Subcutaneous adipose tissue (tissue), 4 donors: ENCODE measurements around the gene CFDP1. TPM values are rescaled to one million over a fixed set of nuclear protein-coding genes. Genes with fewer than 3 reads are reported as not detected.

Source experiments
- total RNA-seq, 4 donors: library from RNA; depleted of rRNA; stranded (reverse); fragments of >200 nt; gene quantifications; one replicate each; pipeline ENCODE4 v1.1.0, GENCODE V29; 2016
- TF ChIP-seq, protein P1 (sequence below): fragments of 450-650 bp; IDR thresholded peaks from one replicate; pipeline ENCODE4 v1.5.1; 2016; ENCODE audit warnings: low read depth, mild to moderate bottlenecking, control low read depth, antibody characterized with exemption, moderate library complexity

The CFDP1 gene
- total RNA-seq, 4 donors from 2014 or later = 38.6 to 60.7 (median 57.0) TPM

DNA sequence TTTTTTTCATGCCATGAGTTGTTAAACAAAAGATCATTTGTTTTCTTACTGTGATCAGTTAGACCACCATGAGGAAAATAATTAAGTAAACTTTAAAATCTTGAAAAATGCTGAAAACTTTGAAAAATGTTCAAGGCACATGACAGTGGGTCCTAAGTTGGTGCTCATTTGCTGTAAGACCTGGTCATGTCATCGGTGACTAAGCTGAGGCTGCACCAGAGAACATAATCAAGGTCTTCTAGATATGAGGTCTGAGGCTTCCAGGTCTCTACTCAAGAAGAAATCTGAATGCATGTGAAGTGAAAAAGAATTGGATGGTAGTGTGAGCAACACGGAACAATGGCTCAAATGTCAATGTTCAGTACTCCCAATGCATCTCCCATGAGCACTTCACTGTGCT, 87.6 kb downstream of the CFDP1 start:
- TF ChIP-seq, protein P1, sequence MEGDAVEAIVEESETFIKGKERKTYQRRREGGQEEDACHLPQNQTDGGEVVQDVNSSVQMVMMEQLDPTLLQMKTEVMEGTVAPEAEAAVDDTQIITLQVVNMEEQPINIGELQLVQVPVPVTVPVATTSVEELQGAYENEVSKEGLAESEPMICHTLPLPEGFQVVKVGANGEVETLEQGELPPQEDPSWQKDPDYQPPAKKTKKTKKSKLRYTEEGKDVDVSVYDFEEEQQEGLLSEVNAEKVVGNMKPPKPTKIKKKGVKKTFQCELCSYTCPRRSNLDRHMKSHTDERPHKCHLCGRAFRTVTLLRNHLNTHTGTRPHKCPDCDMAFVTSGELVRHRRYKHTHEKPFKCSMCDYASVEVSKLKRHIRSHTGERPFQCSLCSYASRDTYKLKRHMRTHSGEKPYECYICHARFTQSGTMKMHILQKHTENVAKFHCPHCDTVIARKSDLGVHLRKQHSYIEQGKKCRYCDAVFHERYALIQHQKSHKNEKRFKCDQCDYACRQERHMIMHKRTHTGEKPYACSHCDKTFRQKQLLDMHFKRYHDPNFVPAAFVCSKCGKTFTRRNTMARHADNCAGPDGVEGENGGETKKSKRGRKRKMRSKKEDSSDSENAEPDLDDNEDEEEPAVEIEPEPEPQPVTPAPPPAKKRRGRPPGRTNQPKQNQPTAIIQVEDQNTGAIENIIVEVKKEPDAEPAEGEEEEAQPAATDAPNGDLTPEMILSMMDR = no peak

DNA sequence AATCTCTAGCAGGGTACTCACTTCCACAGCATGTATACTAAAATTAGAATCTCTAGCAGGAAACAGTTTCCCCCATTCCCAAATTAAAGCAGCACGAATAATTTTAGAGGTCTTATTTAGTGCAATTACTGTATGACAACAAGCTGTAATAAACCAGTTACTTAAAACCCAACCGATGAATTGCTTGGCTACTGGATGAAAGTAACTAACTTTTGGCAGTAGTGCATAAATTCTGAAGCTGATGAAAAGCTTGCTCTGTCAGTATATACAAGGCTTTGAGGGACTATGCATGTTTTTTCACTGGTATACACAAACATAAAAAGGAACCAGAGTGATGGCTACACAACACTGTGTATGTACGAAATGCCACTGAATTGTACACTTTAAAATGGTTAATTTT, 89.4 kb downstream of the CFDP1 start:
- TF ChIP-seq, protein P1 = no peak

DNA sequence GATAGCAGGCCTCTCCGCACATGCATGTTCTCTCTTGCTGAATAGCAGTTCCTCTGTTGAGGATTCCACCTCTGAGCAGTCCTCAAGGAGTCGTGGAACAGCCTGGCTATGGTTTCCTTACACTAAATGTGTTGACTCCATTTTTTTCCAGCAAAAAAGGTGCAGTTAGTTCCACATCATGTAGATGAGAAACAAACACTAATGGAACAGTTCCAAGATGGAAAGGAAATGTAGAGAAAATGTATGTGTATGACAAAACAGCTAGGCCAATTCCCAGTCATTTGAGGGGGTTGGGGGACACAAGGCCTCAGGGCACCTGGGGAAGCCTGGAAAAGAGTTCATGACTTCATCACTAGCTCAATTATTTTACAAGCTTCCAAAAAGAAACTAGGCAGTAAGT, 90.0 kb downstream of the CFDP1 start:
- TF ChIP-seq, protein P1 = no peak

DNA sequence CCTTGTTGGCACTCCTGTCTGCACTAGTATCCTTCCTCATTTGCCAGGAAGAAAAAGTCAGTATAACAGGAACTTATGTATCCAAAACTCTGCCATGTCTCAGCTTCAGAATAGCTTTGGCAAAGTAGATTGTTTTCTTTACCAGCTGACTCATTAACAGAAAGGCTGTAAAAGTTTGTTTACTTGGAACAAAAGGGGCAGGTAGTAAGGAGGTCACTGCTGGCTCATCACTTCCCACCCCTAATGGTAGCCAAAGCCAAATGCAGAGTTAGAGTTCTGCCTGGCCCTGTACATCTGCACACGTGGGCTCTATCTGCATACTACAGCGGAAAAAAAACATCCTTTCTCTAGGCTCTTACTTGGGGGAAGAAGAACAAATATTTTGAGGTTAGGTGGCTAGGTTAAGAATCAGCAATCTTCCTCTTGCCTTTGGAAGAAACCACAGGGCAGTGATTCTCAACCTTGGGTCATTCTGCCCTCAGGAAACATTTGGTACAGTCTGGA, 90.9 kb downstream of the CFDP1 start:
- TF ChIP-seq, protein P1 = no peak

DNA sequence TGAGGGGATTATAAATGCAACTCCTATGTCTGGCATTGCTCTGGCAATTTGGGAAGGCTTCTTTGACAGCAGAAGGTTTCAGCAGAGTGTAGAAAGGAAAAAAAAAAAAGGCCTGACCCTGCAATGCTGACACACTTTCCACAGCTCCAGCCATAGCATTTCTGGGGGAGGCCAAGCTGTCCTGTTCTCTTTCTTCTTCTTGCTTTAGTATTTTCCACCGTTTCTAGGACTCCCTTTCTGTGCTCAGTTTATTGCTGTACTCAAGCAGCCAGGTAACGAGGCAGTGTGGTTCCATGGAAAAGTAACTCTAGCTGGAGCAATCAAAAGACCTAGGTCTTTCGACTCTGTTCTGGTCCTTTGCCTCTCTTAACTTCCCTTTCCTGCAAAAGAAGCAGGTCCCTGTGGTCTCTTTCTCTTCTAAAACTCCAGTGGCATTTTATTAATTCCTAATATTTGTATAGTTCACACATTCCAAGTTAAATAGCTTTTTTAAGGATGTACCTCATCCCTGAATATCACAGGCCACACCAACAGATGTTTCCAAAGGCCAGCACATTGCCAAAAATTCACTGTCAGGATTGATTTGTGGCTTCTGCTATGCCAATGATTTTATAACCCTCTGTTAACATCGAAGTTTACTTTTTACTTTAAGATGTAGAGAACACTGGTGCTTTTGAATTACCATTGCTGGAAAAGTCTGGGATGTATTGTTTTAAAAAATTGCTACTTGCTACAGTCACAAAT, 91.6 kb downstream of the CFDP1 start:
- TF ChIP-seq, protein P1 = no peak

DNA sequence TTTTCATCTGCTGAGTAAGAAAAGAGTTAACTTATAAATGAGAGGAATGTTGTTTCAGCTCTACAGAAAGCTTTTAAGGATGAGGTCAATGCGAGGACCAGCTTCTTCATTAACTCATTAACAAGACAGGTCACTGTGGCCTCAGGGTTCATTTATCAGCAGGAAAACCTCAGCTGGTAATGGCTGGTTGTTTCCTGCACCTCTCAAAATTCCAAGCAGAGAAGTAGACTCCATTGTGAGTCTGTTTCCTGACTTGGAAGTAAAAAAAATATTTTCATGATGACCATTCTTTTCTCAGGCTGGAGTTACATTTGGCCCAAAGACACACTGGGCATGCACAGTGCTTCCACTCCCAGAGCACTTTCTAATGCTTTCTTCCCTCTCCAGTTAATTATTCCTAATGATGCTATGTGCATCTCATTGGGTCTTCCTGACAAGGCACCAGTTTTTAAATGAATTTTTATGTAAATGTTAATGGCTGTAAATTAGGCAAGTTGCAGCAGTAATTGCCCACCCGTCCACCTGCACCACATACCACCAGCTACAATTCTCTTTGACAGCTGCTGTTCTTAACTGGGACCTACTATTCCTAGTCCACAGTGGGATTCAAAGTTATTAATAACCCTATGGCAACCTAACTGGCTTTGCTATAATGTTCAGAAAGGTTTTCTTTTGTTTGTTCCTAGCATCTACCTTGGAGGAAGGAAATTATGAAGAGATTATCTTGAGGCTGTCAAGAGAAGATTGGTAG, 92.4 kb downstream of the CFDP1 start:
- TF ChIP-seq, protein P1 = no peak

DNA sequence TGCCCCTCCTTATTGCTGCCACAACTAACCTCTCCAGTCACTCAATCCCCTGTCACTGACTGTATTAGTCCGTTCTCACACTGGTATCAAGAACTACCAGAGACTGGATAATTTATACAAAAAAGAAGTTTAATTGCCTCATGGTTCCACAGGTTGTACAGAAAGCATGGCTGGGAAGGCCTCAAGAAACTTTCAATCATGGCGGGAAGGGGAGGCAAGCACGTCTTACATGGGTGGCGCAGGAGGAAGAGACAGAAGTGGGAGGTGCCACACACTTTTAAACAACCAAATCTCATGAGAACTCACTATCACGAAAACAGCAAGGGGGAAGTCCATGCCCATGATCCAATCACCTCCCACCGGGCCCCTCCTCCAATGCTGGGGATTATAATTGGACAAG, 95.9 kb downstream of the CFDP1 start:
- TF ChIP-seq, protein P1 = no peak
